Activated T-cell treated with anti-CD3 and anti-CD28 coated beads, Interleukin-2, amount 50 U/mL, for 4 hours (primary cell): ENCODE measurements around the gene PC. TPM values are rescaled to one million over a fixed set of nuclear protein-coding genes. Genes with fewer than 3 reads are reported as not detected.

Source experiments
- ATAC-seq, 2 donors: fragments of 200-7000 bp; cut with Tn5 transposase; one replicate each; pipeline ENCODE4 v1.10.0; 2021
- DNase-seq: peaks from one replicate; pipeline ENCODE4 v3.0.0-alpha.2; 2020
- H3K27me3 Mint-ChIP-seq: one replicate; pipeline ENCODE4 v1.8.0; 2021; ENCODE audit warnings: low read depth, mixed read lengths
- H3K36me3 Mint-ChIP-seq: one replicate; pipeline ENCODE4 v1.8.0; 2022; ENCODE audit warnings: mixed read lengths; ENCODE audit not compliant: insufficient read depth
- H3K4me1 Mint-ChIP-seq: one replicate; pipeline ENCODE4 v1.8.0; 2021; ENCODE audit warnings: low read depth, mixed read lengths
- H3K4me3 Mint-ChIP-seq: one replicate; pipeline ENCODE4 v1.8.0; 2021; ENCODE audit warnings: mild to moderate bottlenecking, moderate library complexity, mixed read lengths
- H3K9me3 Mint-ChIP-seq: one replicate; pipeline ENCODE4 v1.8.0; 2021; ENCODE audit warnings: mixed read lengths
- total RNA-seq, 3 donors: library from RNA; stranded (reverse); gene quantifications; one replicate each; pipeline ENCODE4 v1.2.1, GENCODE V29; 2021

The PC gene
- total RNA-seq, 3 donors from 2014 or later: 17.5 to 20.0 (median 18.4) TPM

DNA sequence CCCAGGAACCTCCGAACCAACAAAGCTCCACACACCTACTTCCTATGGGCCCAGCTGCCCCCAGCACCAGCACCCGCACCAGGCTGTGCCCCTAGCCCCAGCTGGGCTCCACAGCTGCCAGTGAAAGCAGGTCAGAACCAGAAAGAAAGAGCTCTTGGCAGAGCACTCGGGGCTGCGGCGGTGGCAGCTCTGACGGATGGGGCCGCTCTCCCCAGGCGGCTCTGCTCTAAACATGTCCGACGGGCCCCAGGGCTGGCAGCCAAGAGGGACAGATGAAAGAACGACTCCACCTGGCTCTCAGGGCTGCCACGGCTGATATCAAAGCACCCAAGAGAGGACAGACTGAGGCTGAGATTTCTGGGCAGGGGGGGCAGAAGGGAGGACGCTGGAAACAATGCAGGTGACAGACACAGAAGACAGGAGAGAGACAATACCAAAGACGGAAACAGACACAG lies 75.6 kb downstream of the PC start:
- no peaks in the 10 kb centered on the region for H3K27me3 Mint-ChIP-seq
- H3K9me3 Mint-ChIP-seq: no peaks in the 10 kb centered on the region
- no peak overlapping the region for H3K4me3 Mint-ChIP-seq
- H3K36me3 Mint-ChIP-seq: no peaks in the 10 kb centered on the region
- no peak for ATAC-seq
- DNase-seq: no peak
- peaks cover 14% of the 10 kb centered on the region for H3K4me1 Mint-ChIP-seq

DNA sequence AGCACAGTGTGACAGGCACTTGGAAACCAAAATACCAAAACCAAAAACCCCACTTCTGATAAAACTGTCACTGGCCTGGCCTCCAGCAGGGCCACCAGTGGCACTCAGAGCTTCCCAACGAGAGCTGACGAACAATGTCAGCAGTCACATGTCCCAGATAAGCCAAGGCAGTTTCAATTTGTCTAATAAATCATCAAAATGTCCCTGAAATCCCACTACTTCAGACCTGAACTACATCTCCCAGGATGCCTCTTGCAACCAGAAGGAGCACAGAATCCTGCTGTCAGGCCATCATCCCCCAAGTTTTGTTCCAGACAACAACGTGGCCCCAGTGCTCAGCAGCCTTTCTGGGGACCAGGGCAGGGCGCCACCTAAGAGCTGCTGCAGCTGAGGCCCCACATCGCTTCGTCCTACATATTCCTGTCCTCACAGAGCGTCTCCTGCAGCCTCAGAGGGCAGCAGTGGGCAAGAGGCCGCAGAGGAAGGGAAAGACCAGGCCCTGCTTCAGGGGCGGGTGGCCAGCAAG lies 76.2 kb downstream of the PC start:
- Mint-ChIP-seq H3K9me3 (no peaks in the 10 kb centered on the region), H3K4me1 (peaks cover 14% of the 10 kb centered on the region)

GRCh38 chr11:66881451-66881835 lies 76.7 kb downstream of the PC start:
- no peaks in the 10 kb centered on the region for H3K36me3 Mint-ChIP-seq
- no peak overlapping the region for H3K4me3 Mint-ChIP-seq
- no peaks in the 10 kb centered on the region for H3K9me3 Mint-ChIP-seq
- no peak for ATAC-seq
- no peak for DNase-seq
- no peaks in the 10 kb centered on the region for H3K27me3 Mint-ChIP-seq
- peaks cover 14% of the 10 kb centered on the region for H3K4me1 Mint-ChIP-seq

More for the DNA sequence above, 76.2 kb downstream of the PC start:
- ATAC-seq (no peak), DNase-seq (no peak)
- Mint-ChIP-seq H3K27me3 (no peaks in the 10 kb centered on the region), H3K4me3 (no peak overlapping the region), H3K36me3 (no peaks in the 10 kb centered on the region)

- Mint-ChIP-seq H3K36me3 (no peaks in the 10 kb centered on the region), H3K27me3 (no peaks in the 10 kb centered on the region), H3K4me1 (peaks cover 14% of the 10 kb centered on the region), H3K4me3 (no peak overlapping the region), H3K9me3 (no peaks in the 10 kb centered on the region)
- DNase-seq (no peak), ATAC-seq (peak in 1 of 2 donors; percentile 49)
Observed at GRCh38 chr11:66880496-66881450, 77.4 kb downstream of the PC start.

DNA sequence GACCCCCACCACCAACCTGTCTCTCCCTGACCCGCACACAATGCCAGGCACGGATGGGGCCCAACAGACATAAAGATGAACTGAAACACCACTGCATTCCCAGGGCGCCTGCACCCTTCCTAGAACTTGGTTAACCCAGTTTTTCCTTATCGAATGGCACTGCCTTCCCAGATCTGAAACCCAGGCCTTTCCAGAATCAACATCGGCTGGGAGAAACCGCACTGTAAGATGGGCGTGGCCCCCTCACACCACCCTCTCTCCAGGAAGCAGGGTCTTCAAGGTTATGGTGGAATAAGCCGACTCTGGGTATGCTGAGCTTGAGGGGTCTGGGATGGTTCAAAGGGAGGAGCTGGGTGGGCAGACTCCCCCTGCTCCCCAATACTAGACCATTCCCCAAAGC lies 78.2 kb downstream of the PC start:
- H3K9me3 Mint-ChIP-seq: no peaks in the 10 kb centered on the region
- DNase-seq (no peak), ATAC-seq (no peak)
- no peaks in the 10 kb centered on the region for H3K36me3 Mint-ChIP-seq
- H3K4me3 Mint-ChIP-seq: no peak overlapping the region
- H3K4me1 Mint-ChIP-seq: peaks cover 14% of the 10 kb centered on the region
- no peaks in the 10 kb centered on the region for H3K27me3 Mint-ChIP-seq

DNA sequence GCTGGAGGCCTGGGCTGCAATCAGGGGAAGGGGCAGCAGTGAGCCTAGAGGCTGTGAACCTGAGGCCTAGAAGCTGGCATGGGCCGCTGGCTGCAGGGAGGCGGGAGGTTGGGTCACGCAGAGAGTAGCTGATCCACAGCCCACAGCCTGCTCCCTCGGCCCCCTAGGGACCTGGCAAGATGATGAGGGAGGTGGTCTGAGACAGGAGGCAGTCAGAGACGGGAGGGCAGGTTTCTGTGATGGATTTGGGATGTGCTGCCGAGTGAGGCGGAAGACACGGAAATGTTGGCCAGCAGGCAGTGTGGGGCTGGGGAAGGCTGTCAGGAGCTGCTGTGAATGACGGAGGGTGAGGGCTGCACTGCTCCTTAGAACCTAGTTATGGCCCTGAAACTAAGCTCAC lies 78.6 kb downstream of the PC start:
- ATAC-seq (no peak), DNase-seq (no peak)
- Mint-ChIP-seq H3K9me3 (no peaks in the 10 kb centered on the region), H3K4me1 (peaks cover 14% of the 10 kb centered on the region), H3K4me3 (no peak overlapping the region), H3K27me3 (no peaks in the 10 kb centered on the region), H3K36me3 (no peaks in the 10 kb centered on the region)

DNA sequence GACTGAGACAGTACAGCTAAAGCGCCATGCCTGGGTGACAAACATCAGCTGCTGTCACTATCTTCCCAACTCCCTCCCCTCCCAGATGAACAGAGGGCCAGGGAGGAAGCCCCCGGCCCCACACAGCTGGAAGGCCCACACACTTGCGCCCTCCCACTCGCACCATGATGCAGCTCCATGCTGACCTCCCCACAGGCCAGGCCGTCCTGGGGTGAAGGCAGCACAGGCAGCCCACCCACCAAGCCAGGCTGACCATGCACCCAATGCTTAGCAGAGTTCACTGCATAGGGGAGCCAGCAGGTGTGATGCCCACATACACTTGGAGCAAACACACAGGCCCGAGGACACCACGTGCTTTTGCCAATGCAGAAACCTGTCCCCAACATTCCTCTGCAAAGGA lies 79.2 kb downstream of the PC start:
- Mint-ChIP-seq H3K9me3 (no peaks in the 10 kb centered on the region), H3K4me3 (no peak overlapping the region), H3K27me3 (no peaks in the 10 kb centered on the region), H3K36me3 (no peaks in the 10 kb centered on the region), H3K4me1 (peaks cover 14% of the 10 kb centered on the region)
- ATAC-seq (no peak), DNase-seq (no peak)

DNA sequence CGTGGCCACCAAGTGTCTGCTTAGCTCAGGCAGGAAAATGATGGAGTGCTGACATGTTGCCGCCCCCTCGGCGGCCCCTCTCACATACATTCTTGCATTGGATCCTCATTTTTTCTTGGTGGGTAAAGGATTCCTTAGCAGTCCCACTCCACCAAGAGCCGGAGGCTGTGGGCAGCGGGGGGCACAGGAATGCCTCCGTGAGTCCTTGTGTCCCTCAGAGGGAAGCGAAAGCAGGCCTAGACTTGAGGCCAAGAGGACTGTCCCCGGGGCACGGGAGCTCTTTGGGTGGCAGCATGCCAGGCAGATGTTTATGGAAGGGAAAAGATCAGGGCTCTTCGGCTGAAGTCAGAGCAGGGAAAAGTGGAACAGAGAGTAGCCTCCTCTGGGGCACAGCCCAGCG lies 79.7 kb downstream of the PC start:
- Mint-ChIP-seq H3K9me3 (no peaks in the 10 kb centered on the region), H3K4me3 (no peak overlapping the region), H3K36me3 (no peaks in the 10 kb centered on the region), H3K27me3 (no peaks in the 10 kb centered on the region), H3K4me1 (peaks cover 14% of the 10 kb centered on the region)
- no peak for DNase-seq
- ATAC-seq: no peak

GRCh38 chr11:66877588-66878385 lies 80.4 kb downstream of the PC start:
- H3K9me3 Mint-ChIP-seq: no peaks in the 10 kb centered on the region
- peaks cover 14% of the 10 kb centered on the region for H3K4me1 Mint-ChIP-seq
- DNase-seq (no peak), ATAC-seq (no peak)
- no peaks in the 10 kb centered on the region for H3K36me3 Mint-ChIP-seq
- no peak overlapping the region for H3K4me3 Mint-ChIP-seq
- H3K27me3 Mint-ChIP-seq: no peaks in the 10 kb centered on the region

GRCh38 chr11:66875378-66875777 lies 82.8 kb downstream of the PC start:
- DNase-seq: no peak
- H3K4me3 Mint-ChIP-seq: no peak overlapping the region
- no peaks in the 10 kb centered on the region for H3K36me3 Mint-ChIP-seq
- no peaks in the 10 kb centered on the region for H3K27me3 Mint-ChIP-seq
- H3K9me3 Mint-ChIP-seq: no peaks in the 10 kb centered on the region
- no peak for ATAC-seq
- H3K4me1 Mint-ChIP-seq: peaks cover 3% of the 10 kb centered on the region

DNA sequence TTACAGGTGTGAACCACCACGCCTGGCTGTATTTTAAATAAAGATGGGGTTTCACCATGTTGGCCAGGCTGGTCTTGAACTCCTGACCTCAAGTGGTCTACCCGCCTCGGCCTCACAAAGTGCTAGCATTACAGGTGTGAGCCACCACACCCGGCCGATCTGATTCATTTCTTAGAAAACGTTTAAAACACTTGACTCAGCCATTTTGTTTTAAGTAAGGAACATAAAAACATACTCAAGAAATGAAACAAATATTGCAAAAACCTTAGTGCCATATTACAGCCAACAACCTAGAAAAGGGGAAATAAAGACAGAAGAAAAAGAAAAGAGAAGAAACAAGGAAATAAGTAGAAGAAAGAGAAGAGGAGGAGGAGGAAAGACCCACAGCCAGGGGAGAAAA lies 84.0 kb downstream of the PC start:
- no peaks in the 10 kb centered on the region for H3K9me3 Mint-ChIP-seq
- ATAC-seq (no peak), DNase-seq (no peak)
- H3K4me1 Mint-ChIP-seq: peaks cover 2% of the 10 kb centered on the region
- H3K36me3 Mint-ChIP-seq: no peaks in the 10 kb centered on the region
- H3K27me3 Mint-ChIP-seq: no peaks in the 10 kb centered on the region
- H3K4me3 Mint-ChIP-seq: no peak overlapping the region

DNA sequence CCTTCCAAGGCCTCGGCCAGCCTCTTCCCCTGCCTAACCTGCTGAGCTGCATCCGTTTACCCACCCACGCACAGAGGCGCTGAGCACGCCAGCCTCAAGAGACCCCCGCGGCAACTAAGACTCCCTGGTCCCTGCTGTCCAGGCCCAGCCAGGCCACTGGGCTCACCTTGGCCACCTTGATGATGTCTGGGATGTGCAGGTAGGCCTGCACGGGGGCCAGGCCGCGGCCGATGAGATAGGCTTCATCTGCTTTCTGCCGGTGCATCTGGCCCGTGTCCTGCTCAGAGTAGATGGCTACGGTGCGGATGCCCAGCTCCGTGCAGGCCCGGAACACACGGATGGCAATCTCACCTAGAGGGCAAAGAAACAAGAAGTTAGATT lies 86.7 kb downstream of the PC start:
- no peak for ATAC-seq
- H3K4me1 Mint-ChIP-seq: peaks cover 8% of the 10 kb centered on the region
- H3K27me3 Mint-ChIP-seq: no peaks in the 10 kb centered on the region
- no peaks in the 10 kb centered on the region for H3K36me3 Mint-ChIP-seq
- no peaks in the 10 kb centered on the region for H3K9me3 Mint-ChIP-seq
- DNase-seq: no peak
- no peak overlapping the region for H3K4me3 Mint-ChIP-seq

DNA sequence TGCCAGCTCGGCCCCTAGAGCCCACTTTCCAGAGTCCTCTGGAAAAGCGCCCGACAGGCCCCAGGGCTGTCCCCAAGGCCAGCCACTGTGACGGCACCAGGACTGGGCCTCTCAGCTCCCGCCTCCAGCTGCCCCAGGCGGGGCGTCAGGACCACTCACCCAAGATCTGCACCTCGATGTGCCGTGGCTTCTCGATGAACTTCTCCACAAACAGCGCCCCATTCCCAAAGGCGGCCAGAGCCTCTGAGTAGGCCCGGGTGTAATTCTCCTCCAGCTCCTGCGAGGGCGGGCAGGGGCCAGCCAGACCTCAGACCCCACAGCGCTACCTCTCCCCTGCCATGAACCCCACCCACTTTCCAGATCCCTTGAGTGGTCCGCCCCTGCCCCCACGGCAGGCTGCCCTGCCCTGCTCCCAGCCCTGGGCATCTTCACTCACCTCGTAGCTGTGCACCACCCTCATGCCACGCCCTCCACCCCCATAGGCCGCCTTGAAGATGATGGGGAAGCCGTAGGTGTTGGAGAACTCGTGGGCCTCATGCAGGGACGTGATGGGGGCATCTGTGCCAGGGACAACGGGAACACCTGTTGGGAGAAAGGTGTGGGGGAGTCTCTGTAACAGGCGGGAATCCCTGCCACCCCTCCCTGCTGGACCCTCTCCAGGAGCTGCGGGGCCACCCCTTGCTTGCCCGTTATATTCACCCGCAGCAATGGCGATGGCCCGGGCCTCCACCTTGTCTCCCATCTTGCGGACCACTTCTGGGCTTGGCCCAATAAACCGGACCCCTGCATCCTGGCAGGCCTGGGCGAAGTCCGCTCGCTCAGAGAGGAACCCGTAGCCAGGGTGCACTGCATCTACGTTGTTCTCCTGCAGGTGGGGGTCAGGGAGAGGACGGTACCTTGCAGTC lies 87.3 kb downstream of the PC start:
- Mint-ChIP-seq H3K4me3 (no peak overlapping the region), H3K4me1 (peaks cover 8% of the 10 kb centered on the region), H3K9me3 (no peaks in the 10 kb centered on the region), H3K36me3 (no peaks in the 10 kb centered on the region), H3K27me3 (no peaks in the 10 kb centered on the region)
- no peak for DNase-seq
- no peak for ATAC-seq

DNA sequence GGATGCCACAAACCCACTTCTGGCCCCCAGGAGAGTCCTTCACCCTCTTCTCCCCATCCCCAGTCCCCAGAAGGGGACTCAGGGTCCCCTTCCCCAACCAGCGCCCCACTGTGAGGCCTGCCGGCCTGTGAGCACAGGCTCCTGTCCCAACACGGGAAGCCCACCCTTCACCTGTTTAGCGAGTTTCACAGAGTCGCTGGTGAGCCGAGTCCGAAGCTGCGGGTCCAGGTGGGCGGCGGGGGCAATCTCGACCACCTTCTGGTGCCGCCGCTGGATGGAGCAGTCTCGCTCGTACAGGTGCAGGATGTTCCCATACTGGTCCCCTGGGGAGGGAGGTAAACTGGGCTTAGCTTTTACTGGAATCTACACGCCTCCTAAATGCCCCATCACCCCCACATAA lies 88.1 kb downstream of the PC start:
- Mint-ChIP-seq H3K36me3 (no peaks in the 10 kb centered on the region), H3K9me3 (no peaks in the 10 kb centered on the region), H3K4me1 (peaks cover 8% of the 10 kb centered on the region), H3K4me3 (no peak overlapping the region), H3K27me3 (no peaks in the 10 kb centered on the region)
- ATAC-seq (no peak), DNase-seq (no peak)
